Bronchial epithelial cell (primary cell): ENCODE results near the gene EIF4G3. TPM values are rescaled to one million over a fixed set of nuclear protein-coding genes. Genes with fewer than 3 reads are reported as not detected.

Source experiments
- DNase-seq: peaks from one replicate; pipeline ENCODE4 v3.0.0-alpha.2; 2010; ENCODE audit warnings: low read depth
- FAIRE-seq: peaks from 2 replicates; lab custom pipeline; 2011; peaks lifted over from hg19 to GRCh38; lab: Jason Lieb, UNC
- H3K27me3 ChIP-seq: 2 replicates; pipeline ENCODE4 v1.5.1; 2011; ENCODE audit warnings: low read length; ENCODE audit not compliant: control insufficient read depth, insufficient read depth
- H3K36me3 ChIP-seq: 2 replicates; pipeline ENCODE4 v1.5.1; 2011; ENCODE audit warnings: low read length; ENCODE audit not compliant: control insufficient read depth, insufficient read depth
- H3K4me3 ChIP-seq: 2 replicates; pipeline ENCODE4 v1.5.1; 2011; ENCODE audit warnings: mild to moderate bottlenecking, low read depth, low read length, control low read depth
- CTCF ChIP-seq: IDR thresholded peaks from 2 replicates; pipeline ENCODE4 v1.5.1; 2011; ENCODE audit warnings: mild to moderate bottlenecking, moderate library complexity, low read length, control low read depth, inconsistent platforms; ENCODE audit not compliant: insufficient read depth, severe bottlenecking
- total RNA-seq: library from RNA; depleted of rRNA; stranded (reverse); fragments of >200 nt; gene quantifications from 2 replicates; pipeline ENCODE4 v1.2.1, GENCODE V29; 2014

Gene EIF4G3
- total RNA-seq, 1 donor from 2014 or later: 20.5 TPM

DNA sequence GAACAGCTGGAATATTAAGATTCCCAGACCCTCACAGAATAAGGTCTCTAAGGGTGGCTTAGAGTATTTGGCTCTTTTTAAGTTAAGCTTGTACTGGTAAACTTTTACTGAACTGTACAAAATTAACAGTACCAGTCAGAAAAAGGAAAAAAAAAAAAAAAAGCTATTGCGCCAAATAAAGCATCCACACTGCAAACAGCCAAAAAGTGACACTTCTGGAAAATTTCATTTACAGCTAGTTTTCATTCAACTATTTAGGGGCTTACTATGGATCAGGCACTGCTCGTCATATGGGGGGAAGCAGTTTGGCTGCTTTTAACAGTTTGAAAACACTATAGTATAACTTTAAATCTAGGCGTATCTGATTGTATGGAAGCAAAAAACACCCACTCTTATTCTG, 139.6 kb downstream of the EIF4G3 start:
- Histone ChIP-seq H3K36me3 (no peaks in the 10 kb centered on the region), H3K27me3 (no peaks in the 10 kb centered on the region), H3K4me3 (no peak overlapping the region)
- DNase-seq (no peak), FAIRE-seq (no peak)
- TF ChIP-seq CTCF: no peak

DNA sequence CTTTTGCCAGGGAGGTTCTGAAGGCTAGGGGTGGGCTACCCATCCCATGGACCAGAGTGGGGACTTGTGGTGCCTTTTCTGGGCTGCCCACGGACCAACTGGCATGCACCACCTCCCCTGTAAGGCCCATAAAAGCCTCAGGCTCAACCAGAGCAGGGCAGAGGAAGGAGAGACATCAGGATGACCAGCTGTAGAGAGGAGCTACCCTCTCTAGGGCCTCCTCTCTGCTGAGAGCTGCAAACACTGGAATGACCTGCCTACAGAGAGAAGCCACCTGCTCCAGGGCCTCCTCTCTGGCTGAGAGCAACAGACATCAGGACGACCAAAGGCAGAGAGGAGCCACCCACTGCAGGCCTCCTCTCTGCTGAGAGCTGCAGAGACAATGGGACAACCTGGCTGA, 140.9 kb downstream of the EIF4G3 start:
- DNase-seq (no peak), FAIRE-seq (no peak)
- H3K27me3 ChIP-seq: no peaks in the 10 kb centered on the region
- TF ChIP-seq CTCF: no peak
- H3K36me3 ChIP-seq: no peaks in the 10 kb centered on the region
- no peak overlapping the region for H3K4me3 ChIP-seq

DNA sequence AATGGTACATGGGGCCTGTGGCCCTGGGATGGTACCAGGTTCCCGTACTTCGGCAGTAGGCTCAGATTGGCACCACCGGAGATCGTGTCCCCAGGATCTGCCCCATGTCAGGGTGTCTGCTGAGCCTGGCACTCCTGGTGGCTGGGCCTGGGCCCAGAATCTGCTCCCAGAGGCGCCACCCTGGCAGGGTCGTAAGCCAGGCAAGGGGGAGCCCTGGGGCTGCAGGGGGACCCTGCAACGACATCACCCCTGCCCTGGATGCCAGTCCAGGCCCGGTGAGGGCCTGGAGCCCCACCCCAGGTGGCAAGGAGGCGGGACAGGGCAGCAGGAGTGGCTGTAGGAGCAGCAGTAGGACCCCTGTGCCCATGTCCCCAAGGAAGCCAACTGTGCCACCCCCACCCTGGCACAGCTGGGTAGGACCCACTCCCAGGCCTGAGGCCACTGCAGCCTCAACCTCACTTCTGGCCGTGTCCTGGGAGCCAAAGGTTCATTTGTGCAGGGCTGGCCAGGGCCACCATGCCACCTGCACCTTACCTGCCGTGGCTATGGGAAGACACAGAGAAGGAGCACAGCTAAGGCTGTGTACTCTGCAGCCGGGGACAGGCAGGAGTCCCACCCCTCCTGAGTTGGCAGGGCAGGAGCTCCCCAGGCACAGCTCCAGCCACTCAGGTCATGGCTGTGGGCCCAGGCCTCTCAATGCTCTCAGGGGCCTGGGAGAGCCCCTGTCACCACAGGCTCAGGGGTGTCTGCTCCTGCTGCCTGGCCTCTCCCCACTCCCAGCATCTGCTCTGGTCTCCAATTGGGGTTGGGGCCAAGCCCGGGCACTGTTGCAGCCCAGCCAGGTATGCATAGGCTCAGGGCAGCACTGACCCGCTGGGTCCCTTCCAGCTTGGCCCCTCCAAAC, 141.7 kb downstream of the EIF4G3 start:
- DNase-seq: no peak
- FAIRE-seq: no peak
- no peak for TF ChIP-seq CTCF
- H3K4me3 ChIP-seq: no peak overlapping the region
- no peaks in the 10 kb centered on the region for H3K27me3 ChIP-seq
- no peaks in the 10 kb centered on the region for H3K36me3 ChIP-seq

DNA sequence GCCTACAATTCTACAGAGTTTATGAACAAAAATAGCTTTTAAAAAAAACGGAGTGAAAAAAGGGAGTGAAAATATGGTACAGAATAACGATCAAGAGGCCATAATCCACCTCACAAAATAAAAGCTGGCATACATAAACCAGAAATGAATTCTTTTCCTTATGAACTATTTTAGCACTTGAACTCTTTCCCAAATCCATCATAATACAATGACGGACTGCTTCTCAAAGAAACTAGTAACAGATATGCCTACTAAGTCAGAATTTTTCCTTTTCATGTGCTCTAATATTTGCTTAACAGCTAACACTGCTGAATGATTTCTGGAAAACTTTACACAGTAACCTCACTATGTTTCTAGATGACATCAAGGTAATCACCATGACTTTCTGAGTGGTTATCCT, 144.0 kb downstream of the EIF4G3 start:
- Histone ChIP-seq H3K27me3 (no peaks in the 10 kb centered on the region), H3K36me3 (no peaks in the 10 kb centered on the region), H3K4me3 (no peak overlapping the region)
- TF ChIP-seq CTCF: no peak
- DNase-seq: no peak
- FAIRE-seq: no peak

GRCh38 chr1:21030181-21030580, 146.5 kb downstream of the EIF4G3 start:
- no peak for TF ChIP-seq CTCF
- FAIRE-seq (no peak), DNase-seq (no peak)
- no peaks in the 10 kb centered on the region for H3K36me3 ChIP-seq
- no peak overlapping the region for H3K4me3 ChIP-seq
- no peaks in the 10 kb centered on the region for H3K27me3 ChIP-seq
